H9 (cell line): ENCODE measurements around the gene NUP58. TPM values are rescaled to one million over a fixed set of nuclear protein-coding genes. Genes with fewer than 3 reads are reported as not detected.

Experiments used
- DNase-seq: peaks from one replicate; pipeline ENCODE4 v3.0.0-alpha.2; 2017
- H2AFZ ChIP-seq: one replicate; pipeline ENCODE4 v1.6.1; 2013; ENCODE audit warnings: mild to moderate bottlenecking, low read length, control low read depth, moderate library complexity
- H2AK5ac ChIP-seq: 2 replicates; pipeline ENCODE4 v1.6.1; 2013; ENCODE audit warnings: low read length, control low read depth, mixed read lengths; ENCODE audit not compliant: insufficient read length
- H2BK120ac ChIP-seq: one replicate; pipeline ENCODE4 v1.6.1; 2013; ENCODE audit warnings: low read depth, mild to moderate bottlenecking, low read length, control low read depth, inconsistent platforms; ENCODE audit not compliant: poor library complexity, severe bottlenecking
- H2BK12ac ChIP-seq: 2 replicates; pipeline ENCODE4 v1.6.1; 2013; ENCODE audit warnings: low read length, control low read depth, mixed read lengths, low read depth; ENCODE audit not compliant: insufficient read length
- H2BK15ac ChIP-seq: 2 replicates; pipeline ENCODE4 v1.6.1; 2013; ENCODE audit warnings: low read depth, low read length, control low read depth
- H2BK20ac ChIP-seq: one replicate; pipeline ENCODE4 v1.6.1; 2013; ENCODE audit warnings: low read depth, mild to moderate bottlenecking, low read length, control low read depth, inconsistent platforms; ENCODE audit not compliant: poor library complexity, severe bottlenecking
- H2BK5ac ChIP-seq: 2 replicates; pipeline ENCODE4 v1.6.1; 2013; ENCODE audit warnings: low read length, control low read depth, mixed read lengths; ENCODE audit not compliant: insufficient read length
- H3K14ac ChIP-seq: 2 replicates; pipeline ENCODE4 v1.6.1; 2013; ENCODE audit warnings: low read length, control low read depth; ENCODE audit not compliant: insufficient read depth
- H3K18ac ChIP-seq: 2 replicates; pipeline ENCODE4 v1.6.1; 2013; ENCODE audit warnings: low read depth, mild to moderate bottlenecking, mixed read lengths, low read length, control low read depth; ENCODE audit not compliant: insufficient read length
- H3K23ac ChIP-seq: 2 replicates; pipeline ENCODE4 v1.6.1; 2013; ENCODE audit warnings: low read length, control low read depth, mixed read lengths, low read depth; ENCODE audit not compliant: insufficient read length
- H3K23me2 ChIP-seq: 2 replicates; pipeline ENCODE4 v1.6.1; 2013; ENCODE audit warnings: low read depth, mild to moderate bottlenecking, mixed read lengths, low read length, control low read depth; ENCODE audit not compliant: insufficient read length, poor library complexity, severe bottlenecking
- H3K27ac ChIP-seq: 2 replicates; pipeline ENCODE4 v1.5.1; 2013; ENCODE audit warnings: low read length, control low read depth, mixed read lengths, low read depth; ENCODE audit not compliant: insufficient read length
- H3K27me3 ChIP-seq: 2 replicates; pipeline ENCODE4 v1.6.1; 2013; ENCODE audit warnings: low read length, control low read depth, inconsistent platforms; ENCODE audit not compliant: insufficient read depth
- H3K4ac ChIP-seq: 2 replicates; pipeline ENCODE4 v1.6.1; 2013; ENCODE audit warnings: low read depth, mild to moderate bottlenecking, control low read depth, inconsistent platforms, low read length, moderate library complexity
- H3K4me1 ChIP-seq: 2 replicates; pipeline ENCODE4 v1.6.1; 2013; ENCODE audit warnings: low read length, control low read depth, inconsistent platforms; ENCODE audit not compliant: insufficient read depth
- H3K4me2 ChIP-seq: 2 replicates; pipeline ENCODE4 v1.6.1; 2013; ENCODE audit warnings: low read length, control low read depth, mixed read lengths; ENCODE audit not compliant: insufficient read length, insufficient read depth
- H3K56ac ChIP-seq: 2 replicates; pipeline ENCODE4 v1.6.1; 2013; ENCODE audit warnings: low read depth, mild to moderate bottlenecking, mixed read lengths, low read length, control low read depth; ENCODE audit not compliant: insufficient read length
- H3K79me1 ChIP-seq: 2 replicates; pipeline ENCODE4 v1.6.1; 2013; ENCODE audit warnings: low read depth, mild to moderate bottlenecking, moderate library complexity, low read length, control low read depth, inconsistent platforms; ENCODE audit not compliant: insufficient read depth, poor library complexity, severe bottlenecking
- H3K79me2 ChIP-seq: 2 replicates; pipeline ENCODE4 v1.6.1; 2013; ENCODE audit warnings: low read length, control low read depth, inconsistent platforms; ENCODE audit not compliant: insufficient read depth
- H3K9ac ChIP-seq: 2 replicates; pipeline ENCODE4 v1.6.1; 2013; ENCODE audit warnings: low read length, control low read depth, mixed read lengths; ENCODE audit not compliant: insufficient read length; ENCODE audit errors: extremely low read depth
- H3K9me3 ChIP-seq: one replicate; pipeline ENCODE4 v1.6.1; 2013; ENCODE audit warnings: low read depth, low read length, inconsistent platforms; ENCODE audit not compliant: control insufficient read depth
- H3T11ph ChIP-seq: one replicate; pipeline ENCODE4 v1.6.1; 2013; ENCODE audit warnings: mild to moderate bottlenecking, low read length, control low read depth, inconsistent platforms
- H4K20me1 ChIP-seq: one replicate; pipeline ENCODE4 v1.6.1; 2013; ENCODE audit not compliant: control insufficient read depth, insufficient read length, insufficient read depth
- H4K5ac ChIP-seq: 2 replicates; pipeline ENCODE4 v1.6.1; 2013; ENCODE audit warnings: low read depth, mild to moderate bottlenecking, mixed read lengths, low read length, control low read depth; ENCODE audit not compliant: insufficient read length
- H4K8ac ChIP-seq: replicated peaks from 2 replicates; pipeline ENCODE4 v1.6.1; 2013; ENCODE audit warnings: low read length, control low read depth, mixed read lengths, low read depth; ENCODE audit not compliant: insufficient read length
- H4K91ac ChIP-seq: 2 replicates; pipeline ENCODE4 v1.6.1; 2013; ENCODE audit warnings: low read depth, mild to moderate bottlenecking, moderate library complexity, mixed read lengths, low read length, control low read depth; ENCODE audit not compliant: insufficient read length
- H3K27ac Mint-ChIP-seq, 3 experiments: 2 replicates in 2 of 3; 3 replicates in 1 of 3; pipeline ENCODE4 v1.8.0; 2020 to 2021; ENCODE audit warnings: mixed read lengths in 3 of 3, mild to moderate bottlenecking in 1 of 3, moderate library complexity in 1 of 3
- H3K27me3 Mint-ChIP-seq: 2 replicates; pipeline ENCODE4 v1.8.0; 2021; ENCODE audit warnings: low read depth, mild to moderate bottlenecking, moderate library complexity, mixed read lengths
- H3K36me3 Mint-ChIP-seq, 3 experiments: 2 replicates in 2 of 3; 3 replicates in 1 of 3; pipeline ENCODE4 v1.8.0; 2020 to 2021; ENCODE audit warnings: low read depth in 3 of 3, mixed read lengths in 3 of 3; ENCODE audit not compliant: insufficient read depth in 1 of 3
- H3K4me1 Mint-ChIP-seq, 2 experiments: 2 replicates each; pipeline ENCODE4 v1.8.0; 2020; ENCODE audit warnings: mixed read lengths in 2 of 2
- H3K4me3 Mint-ChIP-seq, 2 experiments: 2 replicates in 1 of 2; 3 replicates in 1 of 2; pipeline ENCODE4 v1.8.0; 2020 to 2021; ENCODE audit warnings: mild to moderate bottlenecking in 2 of 2, mixed read lengths in 2 of 2, moderate library complexity in 1 of 2
- H3K9me3 Mint-ChIP-seq, 2 experiments: 2 replicates in 1 of 2; 3 replicates in 1 of 2; pipeline ENCODE4 v1.8.0; 2020; ENCODE audit warnings: mild to moderate bottlenecking in 2 of 2, mixed read lengths in 2 of 2, moderate library complexity in 1 of 2
- CTCF ChIP-seq: fragments of 200-600 bp; sonication (generic); conservative IDR thresholded peaks from 3 replicates; pipeline ENCODE4 v1.8.0; 2021; ENCODE audit warnings: antibody characterized with exemption, mild to moderate bottlenecking
- whole genome bisulfite sequencing: extraction: QIAGEN DNeasy Blood & Tissue Kit; methylation state at CpG from one replicate; pipeline ENCODE4 v1.1.7; 2013; ENCODE audit warnings: missing lambda C conversion rate, low lambda C conversion rate, mixed read lengths; ENCODE audit not compliant: insufficient read length; ENCODE audit errors: extremely low coverage; 5-methylcytosine and 5-hydroxymethylcytosine counted together
- total RNA-seq: library from RNA; stranded (reverse); gene quantifications from 2 replicates; pipeline ENCODE4 v1.2.1, GENCODE V29; 2021

NUP58 gene
- total RNA-seq, 1 experiment from 2014 or later: 77.6 TPM

- H4K8ac ChIP-seq: no peak overlapping the region
- Mint-ChIP-seq H3K4me1 (no peaks in the 10 kb centered on the region), H3K27me3 (no peaks in the 10 kb centered on the region), H3K27ac (no peak overlapping the region), H3K4me3 (no peak overlapping the region), H3K9me3 (no peaks in the 10 kb centered on the region), H3K36me3 (peaks cover 4 to 46% (median 32%) of the 10 kb centered on the region in 3 experiments; a peak in 6 of 7 replicates)
- no peak overlapping the region for H3K4me2 ChIP-seq
- TF ChIP-seq CTCF: no peak
- H3K18ac ChIP-seq: no peak overlapping the region
- H3K23me2 ChIP-seq: no peaks in the 10 kb centered on the region
- H3K14ac ChIP-seq: no peak overlapping the region
- H2BK5ac ChIP-seq: no peak overlapping the region
- H3T11ph ChIP-seq: no peak overlapping the region
- no peak overlapping the region for H4K91ac ChIP-seq
- no peak overlapping the region for H3K9ac ChIP-seq
- no peak overlapping the region for H2BK120ac ChIP-seq
- no peak overlapping the region for H4K5ac ChIP-seq
- H3K27ac ChIP-seq: no peak overlapping the region
- H3K56ac ChIP-seq: no peak overlapping the region
- H2AFZ ChIP-seq: no peak overlapping the region
- no peak overlapping the region for H2BK20ac ChIP-seq
- H2BK12ac ChIP-seq: no peak overlapping the region
- H3K4me1 ChIP-seq: no peaks in the 10 kb centered on the region
- H4K20me1 ChIP-seq: no peaks in the 10 kb centered on the region
- no peak overlapping the region for H2AK5ac ChIP-seq
- H3K79me1 ChIP-seq: no peaks in the 10 kb centered on the region
- H2BK15ac ChIP-seq: no peak overlapping the region
- no peaks in the 10 kb centered on the region for H3K79me2 ChIP-seq
- H3K23ac ChIP-seq: no peak overlapping the region
- no peak overlapping the region for H3K4ac ChIP-seq
- no CpG with 5 or more reads among the region's 3 CpGs for WGBS
- no peak for DNase-seq
- no peaks in the 10 kb centered on the region for H3K9me3 ChIP-seq
- no peaks in the 10 kb centered on the region for H3K27me3 ChIP-seq
These were observed 34.4 kb downstream of the NUP58 start for GRCh38 chr13:25335856-25336255.
